Activated CD4-positive, alpha-beta T cell treated with anti-CD3 and anti-CD28 coated beads, Interleukin-2, Interleukin-4, amounts not matched to agents 100 ng/mL and 50 ng/mL, durations not matched to agents 16 hours and 8 hours (primary cell): Measurements from ENCODE around the gene SNAP25.

ENCODE experiments used
- DNase-seq: peaks from one replicate; pipeline ENCODE4 v3.0.0-alpha.2; 2020; ENCODE audit warnings: low spot score

The SNAP25 gene

GRCh38 chr20:10304471-10305046 is 85.9 kb downstream of the SNAP25 start:
- DNase-seq = no peak

GRCh38 chr20:10306440-10307358 is 88.1 kb downstream of the SNAP25 start:
- peak; percentile 8 for DNase-seq

GRCh38 chr20:10307359-10307735 is 88.7 kb downstream of the SNAP25 start:
- no peak for DNase-seq

- DNase-seq = no peak
Observed at GRCh38 chr20:10308652-10309051, 90.0 kb downstream of the SNAP25 start.

GRCh38 chr20:10309326-10309725 is 90.7 kb downstream of the SNAP25 start:
- no peak for DNase-seq

GRCh38 chr20:10312111-10312510 is 93.5 kb downstream of the SNAP25 start:
- DNase-seq = no peak

GRCh38 chr20:10313215-10313614 is 94.6 kb downstream of the SNAP25 start:
- DNase-seq = no peak

- DNase-seq = no peak
Observed at GRCh38 chr20:10313701-10314100, 95.1 kb downstream of the SNAP25 start.

- no peak for DNase-seq
Observed at GRCh38 chr20:10314198-10314597, 95.6 kb downstream of the SNAP25 start.

- no peak for DNase-seq
Observed at GRCh38 chr20:10315138-10315537, 96.5 kb downstream of the SNAP25 start.

GRCh38 chr20:10316582-10316981 is 98.0 kb downstream of the SNAP25 start:
- DNase-seq = peak; percentile 17

GRCh38 chr20:10318291-10319024 is 99.8 kb downstream of the SNAP25 start:
- no peak for DNase-seq

GRCh38 chr20:10319855-10320254 is 101.2 kb downstream of the SNAP25 start:
- DNase-seq = no peak

GRCh38 chr20:10321138-10321717 is 102.6 kb downstream of the SNAP25 start:
- DNase-seq = no peak

- no peak for DNase-seq
Observed at GRCh38 chr20:10322073-10323012, 103.7 kb downstream of the SNAP25 start.

GRCh38 chr20:10323729-10324128 is 105.1 kb downstream of the SNAP25 start:
- no peak for DNase-seq

GRCh38 chr20:10324198-10324847 is 105.7 kb downstream of the SNAP25 start:
- DNase-seq = no peak

GRCh38 chr20:10328897-10329255 is 110.2 kb downstream of the SNAP25 start:
- no peak for DNase-seq

- no peak for DNase-seq
Observed at GRCh38 chr20:10329387-10330005, 110.9 kb downstream of the SNAP25 start.

- no peak for DNase-seq
Observed at GRCh38 chr20:10330071-10330470, 111.4 kb downstream of the SNAP25 start.
